ENCODE results near the gene RTL1. TPM values are rescaled to one million over a fixed set of nuclear protein-coding genes. Genes with fewer than 3 reads are reported as not detected.

The RTL1 gene
- not detected in 2 replicates for total RNA-seq
- long read RNA-seq, result 0 reads

DNA sequence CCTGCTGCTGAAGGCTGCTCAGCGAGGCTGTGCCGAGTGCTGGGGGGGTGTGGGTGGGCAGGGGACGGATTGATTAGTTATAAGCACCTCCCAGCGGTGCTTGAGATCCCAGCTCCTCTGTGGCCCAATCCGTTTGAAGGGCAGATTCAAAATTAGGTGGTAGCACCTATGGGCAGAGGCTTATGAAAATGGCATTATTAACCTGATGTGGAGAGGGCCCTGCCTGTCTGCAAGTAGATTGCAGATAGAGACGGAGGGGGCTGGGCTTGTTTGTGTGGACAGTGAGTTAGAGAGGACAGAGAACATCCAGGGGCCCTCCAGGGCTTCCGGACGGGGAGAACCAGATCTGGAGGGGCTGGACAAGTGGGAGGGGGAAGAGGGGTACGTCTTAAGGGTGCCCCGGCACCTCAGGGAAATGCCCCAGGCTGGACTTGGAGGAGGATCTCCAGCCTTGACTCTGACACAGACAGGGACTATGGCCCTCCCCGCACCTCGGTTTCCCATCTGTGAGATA lies at the start of gene RTL1:
RTL1 (minus strand) TSS at position 51 of the 514 bp plus-strand sequence. CDS start 18,934 bp downstream, outside the sequence.
- Mint-ChIP-seq H3K4me1 (ENCODE audit: unreplicated experiment) (peaks cover 19% of the 10 kb centered on the region), H3K4me3 (ENCODE audit: unreplicated experiment) (peak within 1 kb of the TSS; percentile 69), H3K27me3 (ENCODE audit: unreplicated experiment) (peaks cover 84% of the 10 kb centered on the region), H3K27ac (ENCODE audit: unreplicated experiment) (no peak within 1 kb of the TSS), H3K9me3 (ENCODE audit: unreplicated experiment) (no peaks in the 10 kb centered on the region), H3K36me3 (ENCODE audit: unreplicated experiment) (no peaks in the 10 kb centered on the region)
- DNase-seq (ENCODE audit: extremely low spot score, unreplicated experiment), result no peak
- TF ChIP-seq, protein P1, sequence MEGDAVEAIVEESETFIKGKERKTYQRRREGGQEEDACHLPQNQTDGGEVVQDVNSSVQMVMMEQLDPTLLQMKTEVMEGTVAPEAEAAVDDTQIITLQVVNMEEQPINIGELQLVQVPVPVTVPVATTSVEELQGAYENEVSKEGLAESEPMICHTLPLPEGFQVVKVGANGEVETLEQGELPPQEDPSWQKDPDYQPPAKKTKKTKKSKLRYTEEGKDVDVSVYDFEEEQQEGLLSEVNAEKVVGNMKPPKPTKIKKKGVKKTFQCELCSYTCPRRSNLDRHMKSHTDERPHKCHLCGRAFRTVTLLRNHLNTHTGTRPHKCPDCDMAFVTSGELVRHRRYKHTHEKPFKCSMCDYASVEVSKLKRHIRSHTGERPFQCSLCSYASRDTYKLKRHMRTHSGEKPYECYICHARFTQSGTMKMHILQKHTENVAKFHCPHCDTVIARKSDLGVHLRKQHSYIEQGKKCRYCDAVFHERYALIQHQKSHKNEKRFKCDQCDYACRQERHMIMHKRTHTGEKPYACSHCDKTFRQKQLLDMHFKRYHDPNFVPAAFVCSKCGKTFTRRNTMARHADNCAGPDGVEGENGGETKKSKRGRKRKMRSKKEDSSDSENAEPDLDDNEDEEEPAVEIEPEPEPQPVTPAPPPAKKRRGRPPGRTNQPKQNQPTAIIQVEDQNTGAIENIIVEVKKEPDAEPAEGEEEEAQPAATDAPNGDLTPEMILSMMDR (IDR thresholded peaks at IDR 0.05), result no peak

DNA sequence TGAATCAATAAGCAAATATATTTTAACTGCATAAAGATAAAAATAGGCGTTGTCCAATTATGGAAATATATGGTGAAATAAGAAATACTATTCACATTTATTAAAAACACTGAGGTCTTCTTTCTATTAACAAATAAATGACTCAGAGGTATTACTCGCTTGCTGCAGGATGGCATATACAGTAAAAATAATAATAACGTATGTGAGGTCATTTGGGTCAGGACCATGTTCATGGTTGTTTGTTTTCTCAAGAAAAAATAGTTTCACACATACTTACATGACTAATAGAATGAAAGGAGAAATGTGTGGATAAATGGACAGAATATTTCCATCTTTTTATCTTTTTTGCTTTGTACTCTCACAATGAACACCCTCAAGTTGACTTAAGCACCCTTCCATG lies 46.5 kb upstream of the RTL1 start:
- Mint-ChIP-seq H3K4me3 (ENCODE audit: unreplicated experiment) (no peak overlapping the region), H3K4me1 (ENCODE audit: unreplicated experiment) (peaks cover 7% of the 10 kb centered on the region), H3K9me3 (ENCODE audit: unreplicated experiment) (no peaks in the 10 kb centered on the region), H3K36me3 (ENCODE audit: unreplicated experiment) (no peaks in the 10 kb centered on the region), H3K27ac (ENCODE audit: unreplicated experiment) (no peak overlapping the region), H3K27me3 (ENCODE audit: unreplicated experiment) (no peaks in the 10 kb centered on the region)
- TF ChIP-seq, protein P1 (IDR thresholded peaks at IDR 0.05), result no peak
- no peak for DNase-seq (ENCODE audit: extremely low spot score, unreplicated experiment)

DNA sequence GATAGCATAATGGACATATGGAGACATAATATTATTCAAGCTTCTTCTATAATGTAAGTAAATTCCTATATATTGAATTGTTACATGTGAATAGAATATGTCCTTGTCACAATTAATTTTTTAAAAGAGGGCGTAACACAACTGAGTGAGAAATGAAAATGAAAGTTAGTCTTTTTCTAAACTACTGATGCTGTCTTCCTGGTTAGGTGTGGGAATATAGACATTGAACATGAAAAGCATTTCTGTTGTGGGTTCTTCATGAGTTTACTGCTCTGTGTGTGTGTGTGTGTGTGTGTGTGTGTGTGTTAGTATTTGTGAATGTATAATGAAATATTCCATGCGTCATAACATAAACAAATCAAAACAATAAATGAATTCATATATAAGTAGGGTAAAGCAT lies 40.5 kb upstream of the RTL1 start:
- H3K27me3 Mint-ChIP-seq (ENCODE audit: unreplicated experiment), result no peaks in the 10 kb centered on the region
- TF ChIP-seq, protein P1 (IDR thresholded peaks at IDR 0.05), result no peak

DNA sequence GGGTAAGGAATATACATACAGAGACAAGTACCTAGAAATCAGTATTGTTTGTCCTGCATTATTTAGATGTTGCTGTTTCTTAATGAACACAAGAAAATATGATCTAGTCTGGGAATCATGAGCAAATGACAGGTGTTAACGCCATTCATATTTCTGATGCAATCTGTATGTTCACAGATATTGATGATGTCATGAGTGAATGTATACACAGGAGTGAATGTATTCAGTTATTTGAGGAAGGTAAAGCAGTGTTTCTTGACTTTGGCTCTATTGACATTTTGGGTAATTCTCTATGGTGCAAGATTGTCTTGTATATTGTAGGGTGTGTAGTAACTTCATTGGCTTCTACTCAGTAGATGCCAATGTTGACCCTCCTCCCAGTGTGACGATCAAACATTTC lies 26.7 kb upstream of the RTL1 start:
- H3K27me3 Mint-ChIP-seq (ENCODE audit: unreplicated experiment), result peaks cover 36% of the 10 kb centered on the region

More for the DNA sequence above, 40.5 kb upstream of the RTL1 start:
- no peak for DNase-seq (ENCODE audit: extremely low spot score, unreplicated experiment)
- no peak overlapping the region for H3K27ac Mint-ChIP-seq (ENCODE audit: unreplicated experiment)
- no peaks in the 10 kb centered on the region for H3K36me3 Mint-ChIP-seq (ENCODE audit: unreplicated experiment)
- H3K9me3 Mint-ChIP-seq (ENCODE audit: unreplicated experiment), result no peaks in the 10 kb centered on the region
- H3K4me1 Mint-ChIP-seq (ENCODE audit: unreplicated experiment), result no peaks in the 10 kb centered on the region
- no peak overlapping the region for H3K4me3 Mint-ChIP-seq (ENCODE audit: unreplicated experiment)

DNA sequence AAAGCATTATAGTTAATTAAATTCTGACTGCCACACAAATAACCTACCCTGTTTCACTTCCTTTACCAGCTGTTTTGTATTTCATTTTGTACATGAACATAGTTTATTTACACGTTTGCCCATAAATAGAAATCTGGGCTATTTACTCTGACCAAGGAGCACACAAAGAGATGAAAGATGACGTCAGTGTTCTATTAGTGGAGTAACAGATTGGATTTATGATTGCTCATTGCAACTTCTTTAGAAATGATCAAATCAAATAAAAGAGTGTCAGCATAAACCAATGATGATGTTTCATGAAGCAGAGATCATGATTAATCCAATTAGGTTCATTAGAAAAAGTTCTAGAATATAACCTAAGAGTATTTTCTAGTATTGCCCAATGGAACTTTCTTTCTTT lies 12.0 kb upstream of the RTL1 start:
- no peak for DNase-seq (ENCODE audit: extremely low spot score, unreplicated experiment)
- Mint-ChIP-seq H3K9me3 (ENCODE audit: unreplicated experiment) (no peaks in the 10 kb centered on the region), H3K36me3 (ENCODE audit: unreplicated experiment) (no peaks in the 10 kb centered on the region), H3K4me1 (ENCODE audit: unreplicated experiment) (no peaks in the 10 kb centered on the region), H3K4me3 (ENCODE audit: unreplicated experiment) (no peak overlapping the region), H3K27ac (ENCODE audit: unreplicated experiment) (no peak overlapping the region), H3K27me3 (ENCODE audit: unreplicated experiment) (peaks cover 12% of the 10 kb centered on the region)
- TF ChIP-seq, protein P1 (IDR thresholded peaks at IDR 0.05), result no peak

More for the DNA sequence above, 26.7 kb upstream of the RTL1 start:
- no peak overlapping the region for H3K27ac Mint-ChIP-seq (ENCODE audit: unreplicated experiment)
- H3K4me3 Mint-ChIP-seq (ENCODE audit: unreplicated experiment), result no peak overlapping the region
- TF ChIP-seq, protein P1 (IDR thresholded peaks at IDR 0.05), result no peak
- no peak for DNase-seq (ENCODE audit: extremely low spot score, unreplicated experiment)
- H3K9me3 Mint-ChIP-seq (ENCODE audit: unreplicated experiment), result peaks cover 13% of the 10 kb centered on the region
- H3K36me3 Mint-ChIP-seq (ENCODE audit: unreplicated experiment), result no peaks in the 10 kb centered on the region
- H3K4me1 Mint-ChIP-seq (ENCODE audit: unreplicated experiment), result no peaks in the 10 kb centered on the region
